Measurements from ENCODE around the gene PARP16. TPM values are rescaled to one million over a fixed set of nuclear protein-coding genes. Genes with fewer than 3 reads are reported as not detected.
A peak's percentile ranks its signal among the peaks of the same experiment; 100 is the strongest.

The PARP16 gene
- 8.2 TPM for polyA plus RNA-seq (2012; ENCODE audit: insufficient read depth, insufficient read length, low read depth)

DNA sequence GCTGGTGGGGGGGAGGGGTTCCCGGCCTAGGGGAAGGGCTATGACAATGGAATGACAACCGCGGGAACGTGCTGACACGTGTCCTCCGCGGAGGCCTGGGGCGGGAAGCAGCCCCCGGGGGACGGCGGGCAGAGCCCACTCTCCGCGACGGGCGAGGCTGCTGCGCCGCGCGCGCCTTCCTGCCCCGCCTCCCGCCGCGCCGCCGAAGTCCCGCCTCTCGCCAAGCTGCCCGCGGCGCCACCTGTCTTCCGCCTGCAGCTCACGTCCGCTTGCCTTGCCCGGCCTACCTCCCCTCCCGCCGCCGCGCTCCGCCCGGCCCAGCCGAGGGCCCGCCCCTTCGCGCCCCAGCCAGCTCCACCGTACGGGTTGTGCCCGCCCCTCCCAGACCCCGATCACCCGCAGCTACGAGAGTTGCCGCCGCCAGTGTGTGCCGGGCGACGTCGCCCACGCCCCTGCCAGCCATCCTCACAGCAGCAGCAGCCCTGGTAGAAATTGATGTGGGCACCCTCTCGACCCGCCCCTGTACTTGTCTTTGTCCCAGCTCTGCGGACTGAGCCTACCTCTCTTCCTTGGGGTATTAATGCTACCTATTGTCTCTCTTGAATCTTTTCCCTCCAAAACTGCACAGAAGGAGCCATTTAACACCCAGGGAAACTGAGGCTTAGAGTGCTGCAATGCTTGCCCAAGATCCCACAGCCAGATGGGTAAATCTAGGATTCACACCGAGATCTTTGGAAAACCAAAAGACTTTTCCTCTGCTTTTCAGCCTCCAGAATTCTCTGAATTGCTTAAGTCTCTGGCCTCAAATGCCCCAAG lies at the start of gene PARP16:
Gene PARP16 (minus strand): TSS at position 180 of the 816 bp plus-strand sequence. CDS start 457 bp downstream, outside the sequence.
- H3K27me3 ChIP-seq = no peaks in the 10 kb centered on the region
- 0 out of 2 replicates have a peak, but pooled peaks cover 3% of the 10 kb centered on the region for H3K36me3 ChIP-seq
- TF ChIP-seq CTCF (IDR thresholded peaks at IDR 0.05; ENCODE audit: low read depth, low read length) = peak; percentile 20; the same call in 1 of the 2 replicates
- H3K4me1 ChIP-seq = peaks cover 11% of the 10 kb centered on the region; the same call in 1 of the 2 replicates
- peak; percentile 97 for DNase-seq
- peak within 1 kb of the TSS; percentile 74 for H3K4me3 ChIP-seq (ENCODE audit: low read depth, low read length)
- H3K9me3 ChIP-seq = no peaks in the 10 kb centered on the region

GRCh38 chr15:65335278-65336055 lies 48.8 kb upstream of the PARP16 start:
- Histone ChIP-seq H3K36me3 (peaks cover 9% of the 10 kb centered on the region; the same call in 1 of the 2 replicates), H3K9me3 (no peaks in the 10 kb centered on the region), H3K4me1 (peaks cover 70% of the 10 kb centered on the region), H3K27me3 (no peaks in the 10 kb centered on the region), H3K4me3 (ENCODE audit: low read depth, low read length) (no peak overlapping the region)
- no peak for TF ChIP-seq CTCF (IDR thresholded peaks at IDR 0.05; ENCODE audit: low read depth, low read length)
- DNase-seq = no peak

DNA sequence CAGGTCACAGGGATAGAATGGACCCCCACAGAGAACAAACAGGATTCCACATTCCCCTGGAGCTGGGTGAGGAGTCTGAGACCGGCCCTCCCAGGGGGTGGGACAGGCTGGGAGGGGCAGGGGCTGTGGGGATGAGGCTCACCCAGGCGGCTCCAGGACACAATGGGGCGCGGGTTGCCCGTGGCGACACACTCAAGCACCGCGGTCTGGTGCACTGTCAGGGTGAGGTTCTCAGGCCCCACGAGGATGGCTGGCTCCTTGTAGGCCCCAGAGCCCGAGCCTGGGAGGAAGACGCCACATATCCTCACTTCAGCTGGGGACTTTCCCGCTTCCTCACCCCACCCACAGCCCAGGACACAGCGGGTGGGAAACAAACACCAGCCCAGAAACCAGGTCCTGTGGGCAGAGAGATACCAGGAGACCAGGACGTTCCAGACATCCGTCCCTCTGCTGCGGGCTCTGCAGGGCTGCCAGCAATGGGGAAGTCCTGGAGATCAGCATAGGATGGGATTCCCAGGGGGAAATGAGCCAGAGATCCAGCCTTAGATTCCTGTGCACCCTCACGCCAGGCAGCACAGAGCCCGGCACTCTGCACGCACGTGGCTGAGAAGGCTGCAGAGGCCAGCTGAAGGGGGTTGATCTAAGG lies 48.0 kb upstream of the PARP16 start:
- Histone ChIP-seq H3K4me3 (ENCODE audit: low read depth, low read length) (no peak overlapping the region), H3K9me3 (no peaks in the 10 kb centered on the region), H3K4me1 (peaks cover 63% of the 10 kb centered on the region), H3K27me3 (no peaks in the 10 kb centered on the region), H3K36me3 (peaks cover 16% of the 10 kb centered on the region)
- no peak for TF ChIP-seq CTCF (IDR thresholded peaks at IDR 0.05; ENCODE audit: low read depth, low read length)
- DNase-seq = peak; percentile 78

DNA sequence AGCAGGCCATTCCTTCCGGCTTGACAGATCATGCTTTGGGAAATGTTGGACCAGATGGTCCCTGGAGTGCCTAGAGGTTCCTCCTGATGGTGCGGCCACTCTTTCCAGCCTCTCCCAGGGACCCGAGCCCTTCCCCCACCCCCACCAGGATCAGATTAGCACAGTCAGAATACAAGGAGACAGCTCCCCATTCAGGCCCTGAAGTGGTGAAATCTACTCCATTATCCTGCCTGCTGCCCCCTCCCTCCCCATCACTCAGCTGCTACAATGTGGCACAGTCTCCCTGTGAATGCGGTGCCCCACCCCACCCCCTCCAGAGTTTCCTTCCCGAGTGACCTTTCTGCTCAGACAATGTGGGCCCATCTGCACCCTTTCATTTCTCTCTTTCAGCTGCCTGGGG lies 47.2 kb upstream of the PARP16 start:
- TF ChIP-seq CTCF (IDR thresholded peaks at IDR 0.05; ENCODE audit: low read depth, low read length) = no peak
- Histone ChIP-seq H3K4me3 (ENCODE audit: low read depth, low read length) (no peak overlapping the region), H3K4me1 (peaks cover 55% of the 10 kb centered on the region), H3K36me3 (peaks cover 22% of the 10 kb centered on the region), H3K9me3 (no peaks in the 10 kb centered on the region), H3K27me3 (no peaks in the 10 kb centered on the region)
- peak; percentile 42 for DNase-seq

DNA sequence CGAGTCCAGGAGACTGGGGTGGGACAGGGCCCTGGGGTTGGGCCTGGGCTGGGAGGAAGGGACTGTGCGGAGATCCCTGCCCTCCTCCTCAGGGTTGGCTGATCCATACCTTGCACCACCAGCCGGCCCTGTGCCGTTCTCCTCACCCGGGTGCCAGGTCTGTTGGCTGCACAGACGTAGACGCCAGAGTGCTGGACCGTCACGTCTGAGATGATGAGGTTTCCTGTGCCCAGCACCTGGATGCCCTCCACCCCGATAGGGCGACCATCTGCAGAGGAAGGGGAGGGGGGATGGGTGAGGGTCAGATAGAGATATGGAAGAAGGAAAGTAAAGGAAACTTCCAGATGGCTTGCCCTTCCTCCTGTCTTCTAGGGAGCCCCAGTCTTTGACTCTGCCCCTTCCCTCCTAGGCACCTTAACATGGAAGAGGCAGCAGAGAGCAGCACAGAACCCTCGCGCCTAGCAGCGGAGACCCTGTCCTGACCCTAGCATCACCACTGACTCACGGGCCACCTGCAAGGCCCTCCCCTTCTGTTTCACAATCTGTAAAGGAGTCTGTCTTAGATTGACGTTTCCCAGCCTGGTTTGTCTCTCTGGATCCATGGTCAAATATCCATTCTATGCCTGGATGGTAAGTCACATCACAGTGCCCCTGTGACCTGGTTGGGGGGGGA lies 46.6 kb upstream of the PARP16 start:
- no peaks in the 10 kb centered on the region for H3K27me3 ChIP-seq
- TF ChIP-seq CTCF (IDR thresholded peaks at IDR 0.05; ENCODE audit: low read depth, low read length) = no peak
- no peaks in the 10 kb centered on the region for H3K9me3 ChIP-seq
- H3K4me1 ChIP-seq = peaks cover 51% of the 10 kb centered on the region
- peaks cover 24% of the 10 kb centered on the region for H3K36me3 ChIP-seq
- no peak for DNase-seq
- no peak overlapping the region for H3K4me3 ChIP-seq (ENCODE audit: low read depth, low read length)
